Kidney epithelial cell (primary cell): ENCODE data around the gene RRBP1. TPM values are rescaled to one million over a fixed set of nuclear protein-coding genes. Genes with fewer than 3 reads are reported as not detected.

Experiments
- DNase-seq: peaks from one replicate; pipeline ENCODE4 v3.0.0-alpha.2; 2010; ENCODE audit warnings: low read depth
- H3K27me3 ChIP-seq: 2 replicates; pipeline ENCODE4 v1.6.0; 2011; ENCODE audit warnings: low read length; ENCODE audit not compliant: control insufficient read depth, insufficient read depth
- H3K36me3 ChIP-seq: 2 replicates; pipeline ENCODE4 v1.5.1; 2011; ENCODE audit warnings: low read length; ENCODE audit not compliant: control insufficient read depth, insufficient read depth
- H3K4me3 ChIP-seq: 2 replicates; pipeline ENCODE4 v1.5.1; 2011; ENCODE audit warnings: low read depth, mild to moderate bottlenecking, control low read depth, low read length
- CTCF ChIP-seq: IDR thresholded peaks from 2 replicates; pipeline ENCODE4 v1.5.1; 2011; ENCODE audit warnings: mild to moderate bottlenecking, moderate library complexity, low read length, control low read depth, inconsistent platforms; ENCODE audit not compliant: insufficient read depth, poor library complexity, severe bottlenecking
- total RNA-seq: library from RNA; depleted of rRNA; stranded (reverse); fragments of >200 nt; gene quantifications from 2 replicates; pipeline ENCODE4 v1.2.3, GENCODE V29; 2015

The RRBP1 gene
- total RNA-seq = 97.8 and 98.4 TPM in 2 replicates

- peak; percentile 84 for TF ChIP-seq CTCF
- Histone ChIP-seq H3K27me3 (peaks cover 22% of the 10 kb centered on the region), H3K4me3 (peak within 1 kb of the TSS; percentile 93), H3K36me3 (peaks cover 2% of the 10 kb centered on the region)
- DNase-seq = peak; percentile 84
Observed at GRCh38 chr20:17682103-17682888, at the start of gene RRBP1. Gene RRBP1, minus strand, starts transcription at chr20:17682242. Its CDS starts 21,735 bp downstream, at chr20:17660507.

GRCh38 chr20:17731233-17731632, 49.2 kb upstream of the RRBP1 start:
- no peaks in the 10 kb centered on the region for H3K36me3 ChIP-seq

GRCh38 chr20:17730071-17730470, 48.0 kb upstream of the RRBP1 start:
- no peak for DNase-seq
- Histone ChIP-seq H3K36me3 (no peaks in the 10 kb centered on the region), H3K4me3 (no peak overlapping the region), H3K27me3 (peaks cover 3% of the 10 kb centered on the region)
- no peak for TF ChIP-seq CTCF

More at GRCh38 chr20:17731233-17731632, 49.2 kb upstream of the RRBP1 start:
- Histone ChIP-seq H3K27me3 (peaks cover 3% of the 10 kb centered on the region), H3K4me3 (no peak overlapping the region)
- no peak for TF ChIP-seq CTCF
- DNase-seq = no peak

- no peak for DNase-seq
- no peak for TF ChIP-seq CTCF
- peaks cover 3% of the 10 kb centered on the region for H3K27me3 ChIP-seq
Observed at GRCh38 chr20:17728074-17728473, 46.0 kb upstream of the RRBP1 start.

GRCh38 chr20:17727351-17727750, 45.3 kb upstream of the RRBP1 start:
- peaks cover 3% of the 10 kb centered on the region for H3K27me3 ChIP-seq
- H3K36me3 ChIP-seq = no peaks in the 10 kb centered on the region
- DNase-seq = no peak
- TF ChIP-seq CTCF = no peak
- no peak overlapping the region for H3K4me3 ChIP-seq

More at GRCh38 chr20:17728074-17728473, 46.0 kb upstream of the RRBP1 start:
- Histone ChIP-seq H3K36me3 (no peaks in the 10 kb centered on the region), H3K4me3 (no peak overlapping the region)
